ENCODE results near the gene CDH4. TPM values are rescaled to one million over a fixed set of nuclear protein-coding genes. Genes with fewer than 3 reads are reported as not detected.

Gene CDH4
- polyA plus RNA-seq, 6 donors from 2014 or later: not detected

GRCh38 chr20:61599541-61599992 lies 347.5 kb downstream of the CDH4 start:
- Mint-ChIP-seq H3K27me3 (no peaks in the 10 kb centered on the region), H3K4me3 (no peak overlapping the region), H3K4me1 (no peaks in the 10 kb centered on the region), H3K36me3 (peaks cover 0 to 5% of the 10 kb centered on the region in 2 donors), H3K27ac (no peak overlapping the region), H3K9me3 (peaks cover 10 to 32% (median 26%) of the 10 kb centered on the region in 7 donors)
- DNase-seq (no peak), ATAC-seq (ENCODE audit: low read depth in 2 of 2) (no peak)

GRCh38 chr20:61600016-61600415 lies 348.0 kb downstream of the CDH4 start:
- Mint-ChIP-seq H3K27me3 (no peaks in the 10 kb centered on the region), H3K36me3 (peaks cover 0 to 5% of the 10 kb centered on the region in 2 donors), H3K4me3 (peak overlapping the region in 1 of 8 donors; percentile 60), H3K27ac (no peak overlapping the region), H3K9me3 (peaks cover 10 to 34% (median 24%) of the 10 kb centered on the region in 7 donors), H3K4me1 (no peaks in the 10 kb centered on the region)
- no peak for ATAC-seq (ENCODE audit: low read depth in 2 of 2)
- no peak for DNase-seq

DNA sequence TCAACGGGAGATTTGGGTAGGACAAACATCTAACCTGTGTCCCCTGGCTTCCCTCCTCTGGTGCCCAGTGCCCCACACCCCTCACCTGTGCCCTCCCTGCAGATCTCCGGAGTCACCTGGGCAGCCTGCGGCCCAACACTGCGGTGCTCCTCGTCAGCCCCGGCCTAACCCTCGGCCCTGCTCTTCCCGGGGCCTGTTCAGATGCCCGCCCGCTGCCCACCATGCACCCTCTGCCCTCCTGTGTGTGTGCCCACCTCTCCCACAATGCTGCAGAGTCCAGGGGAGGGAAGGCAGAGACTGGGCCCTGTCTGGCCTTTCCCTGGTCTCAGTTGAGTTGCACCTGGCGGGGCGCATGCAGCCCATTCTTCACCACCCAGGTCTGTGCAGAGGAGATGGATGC lies 349.3 kb downstream of the CDH4 start:
- Mint-ChIP-seq H3K9me3 (peaks cover 11 to 29% (median 15%) of the 10 kb centered on the region in 7 donors), H3K27me3 (no peaks in the 10 kb centered on the region), H3K27ac (no peak overlapping the region), H3K4me3 (no peak overlapping the region), H3K4me1 (no peaks in the 10 kb centered on the region), H3K36me3 (peaks cover 0 to 1% of the 10 kb centered on the region in 2 donors)
- DNase-seq: no peak
- ATAC-seq (ENCODE audit: low read depth in 2 of 2): no peak

DNA sequence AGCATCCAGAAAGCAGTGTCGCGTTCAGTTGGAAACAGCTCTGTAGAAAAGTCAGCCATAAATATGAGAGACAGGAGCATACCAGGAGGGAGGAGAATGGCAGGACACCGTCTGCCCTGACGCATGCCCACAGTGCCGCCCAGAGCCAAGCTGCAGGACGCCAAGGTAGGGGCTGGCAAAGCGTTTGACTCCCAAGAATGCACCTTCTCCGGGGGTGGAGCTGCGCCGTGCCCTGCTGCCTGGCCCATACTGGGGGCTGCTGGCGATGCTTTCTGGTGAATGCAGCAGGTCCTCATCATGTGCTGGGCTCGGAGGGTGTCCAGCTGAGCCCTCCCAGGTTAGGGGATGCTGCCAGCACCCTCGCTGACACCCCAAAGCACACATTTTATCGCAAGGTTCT lies 349.8 kb downstream of the CDH4 start:
- DNase-seq (no peak), ATAC-seq (ENCODE audit: low read depth in 2 of 2) (no peak)
- no peak overlapping the region for H3K4me3 Mint-ChIP-seq
- peaks cover 8 to 24% (median 15%) of the 10 kb centered on the region in 7 donors for H3K9me3 Mint-ChIP-seq
- no peaks in the 10 kb centered on the region for H3K4me1 Mint-ChIP-seq
- no peaks in the 10 kb centered on the region for H3K27me3 Mint-ChIP-seq
- no peaks in the 10 kb centered on the region for H3K36me3 Mint-ChIP-seq
- no peak overlapping the region for H3K27ac Mint-ChIP-seq

- Mint-ChIP-seq H3K27me3 (no peaks in the 10 kb centered on the region), H3K4me3 (no peak overlapping the region), H3K36me3 (no peaks in the 10 kb centered on the region), H3K4me1 (no peaks in the 10 kb centered on the region), H3K9me3 (peaks cover 8 to 19% (median 15%) of the 10 kb centered on the region in 7 donors), H3K27ac (no peak overlapping the region)
- DNase-seq: no peak
- ATAC-seq (ENCODE audit: low read depth in 2 of 2): no peak
Observed at GRCh38 chr20:61603715-61604114, 351.7 kb downstream of the CDH4 start.

DNA sequence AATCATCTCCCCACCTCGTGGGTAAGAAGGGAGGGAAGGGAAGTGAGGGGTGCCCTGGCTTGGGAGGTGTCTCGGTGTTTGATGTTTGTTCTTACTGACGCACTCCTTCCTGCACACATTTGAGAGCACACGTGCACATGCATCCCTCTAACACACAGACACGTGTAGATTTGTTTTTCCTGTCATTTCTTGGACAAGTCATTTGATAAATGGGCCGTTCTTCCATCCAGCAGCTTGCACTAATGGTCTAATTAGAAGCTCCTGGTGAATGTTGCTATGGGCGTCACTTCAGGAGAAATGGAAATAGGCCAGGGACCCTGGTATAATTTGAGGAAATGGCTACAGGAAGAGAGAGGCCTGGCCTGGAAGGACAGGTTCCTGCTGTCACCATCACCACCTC lies 352.5 kb downstream of the CDH4 start:
- Mint-ChIP-seq H3K4me3 (no peak overlapping the region), H3K9me3 (peaks cover 8 to 20% (median 15%) of the 10 kb centered on the region in 7 donors), H3K27me3 (no peaks in the 10 kb centered on the region), H3K36me3 (no peaks in the 10 kb centered on the region), H3K27ac (no peak overlapping the region), H3K4me1 (no peaks in the 10 kb centered on the region)
- DNase-seq: no peak
- no peak for ATAC-seq (ENCODE audit: low read depth in 2 of 2)

GRCh38 chr20:61605283-61605682 lies 353.2 kb downstream of the CDH4 start:
- no peak for DNase-seq
- H3K27me3 Mint-ChIP-seq: no peaks in the 10 kb centered on the region
- H3K36me3 Mint-ChIP-seq: no peaks in the 10 kb centered on the region
- no peaks in the 10 kb centered on the region for H3K4me1 Mint-ChIP-seq
- peak overlapping the region in 1 of 6 donors; percentile 76 for H3K27ac Mint-ChIP-seq
- peaks cover 5 to 27% (median 15%) of the 10 kb centered on the region in 7 donors for H3K9me3 Mint-ChIP-seq
- no peak overlapping the region for H3K4me3 Mint-ChIP-seq
- ATAC-seq (ENCODE audit: low read depth in 2 of 2): no peak

GRCh38 chr20:61605862-61606557 lies 353.9 kb downstream of the CDH4 start:
- Mint-ChIP-seq H3K4me3 (no peak overlapping the region), H3K27me3 (no peaks in the 10 kb centered on the region), H3K4me1 (no peaks in the 10 kb centered on the region), H3K27ac (no peak overlapping the region), H3K36me3 (no peaks in the 10 kb centered on the region), H3K9me3 (peaks cover 3 to 27% (median 13%) of the 10 kb centered on the region in 7 donors)
- DNase-seq: no peak
- no peak for ATAC-seq (ENCODE audit: low read depth in 2 of 2)

DNA sequence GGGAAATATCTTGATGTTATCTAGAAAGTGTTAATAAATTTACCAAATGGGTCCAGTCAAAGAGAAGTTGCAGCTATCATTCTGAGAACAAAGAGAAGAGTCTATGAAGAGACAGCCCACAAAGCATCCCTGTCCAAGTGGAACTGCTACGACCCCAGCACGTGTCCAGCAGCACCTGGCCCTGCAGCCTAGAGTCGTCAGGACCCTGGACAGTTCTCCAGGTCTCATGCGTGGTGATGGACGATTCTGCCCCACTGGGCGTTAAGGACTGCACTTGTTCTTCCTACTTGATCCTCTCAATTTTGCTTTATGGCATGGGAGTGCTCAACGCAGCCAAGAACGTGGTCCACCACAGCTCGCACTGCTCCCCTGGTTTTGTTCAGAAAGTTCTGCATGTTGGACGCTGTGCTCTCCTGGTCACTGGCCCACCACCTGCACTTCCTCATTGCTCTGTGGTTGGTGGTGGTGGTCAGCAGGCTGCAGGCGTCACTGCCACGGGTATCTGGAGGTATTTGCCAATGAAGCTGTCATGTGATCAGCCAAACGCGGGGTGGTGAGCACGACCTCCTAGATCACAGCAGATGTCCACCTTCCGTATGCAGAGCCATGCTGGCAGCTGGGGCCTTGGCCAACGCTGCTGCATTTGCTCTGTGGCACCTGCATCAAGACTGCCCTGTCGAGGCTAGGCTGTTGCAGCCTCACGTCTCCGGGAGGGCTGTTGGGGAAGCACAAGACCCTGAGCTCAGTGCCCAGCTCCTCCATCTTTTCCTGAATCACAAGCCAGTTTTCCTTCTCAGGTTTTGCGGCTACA lies 356.4 kb downstream of the CDH4 start:
- ATAC-seq (ENCODE audit: low read depth in 2 of 2) (no peak), DNase-seq (no peak)
- Mint-ChIP-seq H3K27me3 (no peaks in the 10 kb centered on the region), H3K36me3 (no peaks in the 10 kb centered on the region), H3K4me3 (no peak overlapping the region), H3K4me1 (no peaks in the 10 kb centered on the region), H3K27ac (no peak overlapping the region), H3K9me3 (peaks cover 3 to 32% (median 12%) of the 10 kb centered on the region in 7 donors)

DNA sequence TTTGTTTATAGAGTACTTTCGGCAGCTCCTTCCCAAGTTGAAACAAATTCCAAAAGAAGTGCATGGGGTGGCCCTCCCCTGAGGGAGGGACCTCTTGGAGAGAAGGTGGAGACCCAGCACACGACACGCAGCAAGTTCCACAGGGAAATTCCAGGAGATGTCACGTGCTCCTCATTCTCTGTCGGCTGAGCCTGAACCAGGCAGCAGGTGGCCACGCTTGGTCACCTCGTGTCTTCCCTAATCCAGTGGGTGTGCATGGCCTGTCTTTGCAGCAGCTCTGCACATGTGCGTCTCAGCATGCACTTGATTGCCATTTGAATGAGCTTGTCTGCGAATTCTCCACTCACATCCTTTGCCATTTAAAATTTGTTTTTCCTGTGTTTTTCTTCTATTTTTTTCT lies 357.4 kb downstream of the CDH4 start:
- Mint-ChIP-seq H3K9me3 (peaks cover 3 to 32% (median 12%) of the 10 kb centered on the region in 7 donors), H3K27ac (no peak overlapping the region), H3K36me3 (no peaks in the 10 kb centered on the region), H3K4me1 (no peaks in the 10 kb centered on the region), H3K27me3 (no peaks in the 10 kb centered on the region), H3K4me3 (no peak overlapping the region)
- ATAC-seq (ENCODE audit: low read depth in 2 of 2) (no peak), DNase-seq (no peak)

- no peaks in the 10 kb centered on the region for H3K27me3 Mint-ChIP-seq
- H3K27ac Mint-ChIP-seq: no peak overlapping the region
- H3K36me3 Mint-ChIP-seq: no peaks in the 10 kb centered on the region
- peaks cover 0 to 32% (median 6%) of the 10 kb centered on the region in 7 donors for H3K9me3 Mint-ChIP-seq
- no peak for ATAC-seq (ENCODE audit: low read depth in 2 of 2)
- H3K4me1 Mint-ChIP-seq: no peaks in the 10 kb centered on the region
- no peak for DNase-seq
- H3K4me3 Mint-ChIP-seq: no peak overlapping the region
Observed at GRCh38 chr20:61611401-61612180, 359.5 kb downstream of the CDH4 start.

DNA sequence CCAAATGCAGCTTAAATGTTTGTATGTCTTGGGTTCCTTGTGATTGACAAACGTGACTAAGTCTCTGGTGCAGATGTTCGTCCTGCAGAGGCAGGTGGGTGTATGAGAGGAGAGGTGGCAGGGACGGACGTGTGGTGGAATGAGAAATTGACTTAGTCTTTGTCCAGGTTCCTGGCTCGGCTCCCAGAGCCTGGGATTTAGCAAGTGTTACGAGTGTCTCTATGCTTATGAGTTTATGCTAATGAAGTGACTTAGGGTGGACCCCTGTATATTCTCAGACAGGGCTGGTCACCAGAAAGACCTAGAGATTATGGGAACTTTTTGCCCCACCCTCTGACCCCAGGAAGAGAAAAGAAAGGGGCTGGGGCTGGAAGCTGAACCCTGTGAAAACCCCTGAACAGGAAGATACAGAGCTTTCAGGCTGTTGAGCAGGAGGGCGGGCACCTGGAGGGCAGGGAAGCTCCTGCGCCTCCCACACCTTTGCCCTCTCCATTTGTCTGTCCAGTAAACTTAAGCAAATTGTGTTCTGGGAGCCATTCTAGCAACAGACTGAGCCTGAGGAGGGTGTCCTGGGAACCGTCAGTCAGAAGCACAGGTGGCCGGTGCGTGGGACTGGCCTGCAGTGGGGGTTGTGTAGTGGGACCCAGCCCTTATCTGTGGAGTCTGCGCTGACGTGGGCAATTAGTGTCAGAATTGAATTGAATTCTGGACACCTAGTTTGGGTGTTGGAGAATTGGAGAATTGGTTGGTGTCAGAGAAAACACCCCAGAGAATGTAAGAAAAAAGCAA lies 362.1 kb downstream of the CDH4 start:
- Mint-ChIP-seq H3K27ac (peak overlapping the region in 1 of 6 donors; percentile 56), H3K27me3 (no peaks in the 10 kb centered on the region), H3K9me3 (peaks cover 0 to 32% (median 6%) of the 10 kb centered on the region in 7 donors), H3K4me1 (no peaks in the 10 kb centered on the region), H3K36me3 (no peaks in the 10 kb centered on the region), H3K4me3 (peak overlapping the region in 1 of 8 donors; percentile 47)
- no peak for ATAC-seq (ENCODE audit: low read depth in 2 of 2)
- no peak for DNase-seq

GRCh38 chr20:61614706-61615100 lies 362.6 kb downstream of the CDH4 start:
- no peak overlapping the region for H3K4me3 Mint-ChIP-seq
- no peaks in the 10 kb centered on the region for H3K4me1 Mint-ChIP-seq
- no peaks in the 10 kb centered on the region for H3K27me3 Mint-ChIP-seq
- H3K27ac Mint-ChIP-seq: no peak overlapping the region
- H3K36me3 Mint-ChIP-seq: no peaks in the 10 kb centered on the region
- DNase-seq (no peak), ATAC-seq (ENCODE audit: low read depth in 2 of 2) (no peak)
- H3K9me3 Mint-ChIP-seq: peaks cover 0 to 30% (median 9%) of the 10 kb centered on the region in 7 donors
